LNCaP clone FGC (cell line): Measurements from ENCODE around the gene ALPL.

ENCODE experiments used
- DNase-seq: peaks from one replicate; pipeline ENCODE4 v3.0.0-alpha.2; 2011; ENCODE audit warnings: low read depth
- H3K4me3 ChIP-seq: 2 replicates; pipeline ENCODE4 v1.5.1; 2011; ENCODE audit warnings: mild to moderate bottlenecking, low read depth, low read length, control low read depth
- CTCF ChIP-seq: IDR thresholded peaks from 2 replicates; pipeline ENCODE4 v1.5.1; 2012; ENCODE audit warnings: mild to moderate bottlenecking; ENCODE audit not compliant: control insufficient read depth, insufficient read depth; ENCODE audit errors: extremely low read depth

Gene ALPL

GRCh38 chr1:21489146-21489545 is 20.1 kb upstream of the ALPL start:
- TF ChIP-seq CTCF = no peak
- no peak overlapping the region for H3K4me3 ChIP-seq
- DNase-seq = no peak

GRCh38 chr1:21490774-21491487 is 18.3 kb upstream of the ALPL start:
- DNase-seq = no peak
- TF ChIP-seq CTCF = 0 out of 2 replicates have a peak, but pooled peaks have one; percentile 15
- no peak overlapping the region for H3K4me3 ChIP-seq

GRCh38 chr1:21491488-21492355 is 17.5 kb upstream of the ALPL start:
- no peak for DNase-seq
- no peak overlapping the region for H3K4me3 ChIP-seq
- no peak for TF ChIP-seq CTCF

- no peak overlapping the region for H3K4me3 ChIP-seq
- no peak for TF ChIP-seq CTCF
- DNase-seq = no peak
These were observed 16.9 kb upstream of the ALPL start for GRCh38 chr1:21492356-21492625.

- no peak for DNase-seq
- TF ChIP-seq CTCF = no peak
- no peak overlapping the region for H3K4me3 ChIP-seq
These were observed 15.0 kb upstream of the ALPL start for GRCh38 chr1:21494196-21494595.

- TF ChIP-seq CTCF = no peak
- H3K4me3 ChIP-seq = no peak overlapping the region
- DNase-seq = no peak
These were observed 13.9 kb upstream of the ALPL start for GRCh38 chr1:21495225-21495820.

- TF ChIP-seq CTCF = no peak
- H3K4me3 ChIP-seq = no peak overlapping the region
- DNase-seq = no peak
These were observed 13.2 kb upstream of the ALPL start for GRCh38 chr1:21496063-21496462.
